OCI-LY1 (cell line): Measurements from ENCODE around the gene CCR7.

Source experiments
- H2AFZ ChIP-seq: fragments of 200-600 bp; sonication (generic), shearing (Covaris generic); 2 replicates; pipeline ENCODE4 v1.6.0; 2014; ENCODE audit warnings: antibody characterized with exemption, mild to moderate bottlenecking, low read length
- H3F3A ChIP-seq: fragments of 200-600 bp; sonication (generic), shearing (Covaris generic); 2 replicates; pipeline ENCODE4 v1.6.0; 2014; ENCODE audit warnings: mild to moderate bottlenecking, antibody characterized with exemption, low read length, moderate library complexity; ENCODE audit not compliant: insufficient read depth
- H3K27ac ChIP-seq: fragments of 200-600 bp; sonication (generic); 2 replicates; pipeline ENCODE4 v1.5.1; 2014; ENCODE audit warnings: low read length, mixed run types, mild to moderate bottlenecking, low read depth; ENCODE audit not compliant: poor library complexity, severe bottlenecking
- H3K27me3 ChIP-seq: fragments of 200-600 bp; sonication (generic); 2 replicates; pipeline ENCODE4 v1.6.0; 2014; ENCODE audit warnings: antibody characterized with exemption, mild to moderate bottlenecking, low read length, moderate library complexity; ENCODE audit not compliant: insufficient read depth
- H3K36me3 ChIP-seq: fragments of 200-600 bp; sonication (generic); 2 replicates; pipeline ENCODE4 v1.6.1; 2014; ENCODE audit warnings: mild to moderate bottlenecking, antibody characterized with exemption, low read length, moderate library complexity, mixed read lengths; ENCODE audit not compliant: insufficient read depth
- H3K4me1 ChIP-seq: fragments of 200-600 bp; sonication (generic); 2 replicates; pipeline ENCODE4 v1.5.1; 2014; ENCODE audit warnings: mild to moderate bottlenecking, low read length, moderate library complexity; ENCODE audit not compliant: insufficient read depth, severe bottlenecking
- H3K4me2 ChIP-seq: fragments of 200-600 bp; sonication (generic), shearing (Covaris generic); 2 replicates; pipeline ENCODE4 v1.6.1; 2014; ENCODE audit warnings: low read length
- H3K4me3 ChIP-seq: fragments of 200-600 bp; sonication (generic); 2 replicates; pipeline ENCODE4 v1.5.1; 2014; ENCODE audit warnings: low read length, low read depth, mild to moderate bottlenecking, mixed read lengths; ENCODE audit not compliant: poor library complexity, severe bottlenecking
- H3K79me2 ChIP-seq: fragments of 200-600 bp; shearing (Covaris generic); 2 replicates; pipeline ENCODE4 v1.6.1; 2016; ENCODE audit warnings: mixed run types, low read length, mixed read lengths; ENCODE audit not compliant: insufficient read depth
- H3K9ac ChIP-seq: fragments of 200-600 bp; sonication (generic), shearing (Covaris generic); 2 replicates; pipeline ENCODE4 v1.6.1; 2014; ENCODE audit warnings: mild to moderate bottlenecking, low read length, mixed read lengths
- H3K9me2 ChIP-seq: fragments of 200-600 bp; sonication (generic), shearing (Covaris generic); 2 replicates; pipeline ENCODE4 v1.6.1; 2014; ENCODE audit warnings: low read depth, mild to moderate bottlenecking, low read length, mixed read lengths
- H3K9me3 ChIP-seq: fragments of 200-600 bp; shearing (Covaris generic); 2 replicates; pipeline ENCODE4 v1.6.1; 2014; ENCODE audit warnings: low read length, mixed read lengths
- H4K20me1 ChIP-seq: fragments of 200-600 bp; sonication (generic), shearing (Covaris generic); 2 replicates; pipeline ENCODE4 v1.6.0; 2016; ENCODE audit warnings: mild to moderate bottlenecking, low read length; ENCODE audit not compliant: insufficient read depth
- EZH2 ChIP-seq: fragments of 200-600 bp; sonication (generic), shearing (Covaris generic); IDR thresholded peaks from 2 replicates; pipeline ENCODE4 v1.8.0; 2017; ENCODE audit warnings: borderline replicate concordance, mixed run types, mild to moderate bottlenecking, antibody characterized with exemption, low read length, moderate library complexity, mixed read lengths
- TF ChIP-seq, protein P1 (sequence below): fragments of 200-600 bp; sonication (generic), shearing (Covaris generic); IDR thresholded peaks from 2 replicates; pipeline ENCODE4 v1.5.1; 2017; ENCODE audit warnings: mild to moderate bottlenecking, antibody characterized with exemption, low read length, moderate library complexity, mixed read lengths

The CCR7 gene

GRCh38 chr17:40598301-40598618 lies 33.0 kb upstream of the CCR7 start:
- no peaks in the 10 kb centered on the region for H3K79me2 ChIP-seq
- H3K9me3 ChIP-seq: no peaks in the 10 kb centered on the region
- no peaks in the 10 kb centered on the region; the same call in 1 of the 2 replicates for H3K36me3 ChIP-seq
- no peak for TF ChIP-seq EZH2
- TF ChIP-seq, protein P1, sequence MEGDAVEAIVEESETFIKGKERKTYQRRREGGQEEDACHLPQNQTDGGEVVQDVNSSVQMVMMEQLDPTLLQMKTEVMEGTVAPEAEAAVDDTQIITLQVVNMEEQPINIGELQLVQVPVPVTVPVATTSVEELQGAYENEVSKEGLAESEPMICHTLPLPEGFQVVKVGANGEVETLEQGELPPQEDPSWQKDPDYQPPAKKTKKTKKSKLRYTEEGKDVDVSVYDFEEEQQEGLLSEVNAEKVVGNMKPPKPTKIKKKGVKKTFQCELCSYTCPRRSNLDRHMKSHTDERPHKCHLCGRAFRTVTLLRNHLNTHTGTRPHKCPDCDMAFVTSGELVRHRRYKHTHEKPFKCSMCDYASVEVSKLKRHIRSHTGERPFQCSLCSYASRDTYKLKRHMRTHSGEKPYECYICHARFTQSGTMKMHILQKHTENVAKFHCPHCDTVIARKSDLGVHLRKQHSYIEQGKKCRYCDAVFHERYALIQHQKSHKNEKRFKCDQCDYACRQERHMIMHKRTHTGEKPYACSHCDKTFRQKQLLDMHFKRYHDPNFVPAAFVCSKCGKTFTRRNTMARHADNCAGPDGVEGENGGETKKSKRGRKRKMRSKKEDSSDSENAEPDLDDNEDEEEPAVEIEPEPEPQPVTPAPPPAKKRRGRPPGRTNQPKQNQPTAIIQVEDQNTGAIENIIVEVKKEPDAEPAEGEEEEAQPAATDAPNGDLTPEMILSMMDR: no peak
- H3K4me1 ChIP-seq: peaks cover 36% of the 10 kb centered on the region
- no peaks in the 10 kb centered on the region for H4K20me1 ChIP-seq
- H3K9ac ChIP-seq: no peak overlapping the region
- no peaks in the 10 kb centered on the region for H3K27me3 ChIP-seq
- H2AFZ ChIP-seq: 0 out of 2 replicates have a peak overlapping the region, but pooled peaks have one; percentile 30
- no peaks in the 10 kb centered on the region for H3K9me2 ChIP-seq
- H3K4me3 ChIP-seq: peak overlapping the region; percentile 11
- H3F3A ChIP-seq: no peaks in the 10 kb centered on the region
- peak overlapping the region; percentile 67 for H3K27ac ChIP-seq
- H3K4me2 ChIP-seq: peak overlapping the region; percentile 38

GRCh38 chr17:40597556-40598300 lies 32.5 kb upstream of the CCR7 start:
- Histone ChIP-seq H3K4me2 (no peak overlapping the region), H3K4me3 (no peak overlapping the region), H3F3A (no peaks in the 10 kb centered on the region), H2AFZ (peak overlapping the region; percentile 30; the same call in 1 of the 2 replicates), H4K20me1 (no peaks in the 10 kb centered on the region), H3K9ac (no peak overlapping the region), H3K9me3 (no peaks in the 10 kb centered on the region), H3K9me2 (no peaks in the 10 kb centered on the region), H3K27ac (peak overlapping the region; percentile 67), H3K27me3 (no peaks in the 10 kb centered on the region), H3K4me1 (peaks cover 36% of the 10 kb centered on the region), H3K79me2 (no peaks in the 10 kb centered on the region), H3K36me3 (no peaks in the 10 kb centered on the region; the same call in 1 of the 2 replicates)
- no peak for TF ChIP-seq EZH2
- TF ChIP-seq, protein P1: no peak

DNA sequence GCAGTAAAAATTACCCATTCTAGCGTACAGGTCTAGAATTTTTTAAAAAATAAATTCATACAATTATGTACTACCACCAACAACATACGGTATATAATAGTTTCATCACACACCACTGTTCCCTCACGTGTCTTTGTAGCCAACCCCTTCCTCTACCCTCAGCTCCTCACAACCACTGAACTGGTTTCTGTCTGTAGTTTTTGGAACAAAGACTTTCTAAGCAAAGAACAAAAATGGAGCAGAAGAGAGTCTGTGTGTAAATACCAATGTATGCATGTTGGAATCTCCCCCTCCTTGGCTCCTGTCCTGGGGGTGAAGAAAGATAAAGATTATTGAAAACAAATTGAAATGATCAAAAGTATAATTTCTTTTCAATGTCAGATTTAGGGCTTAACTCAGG lies 31.9 kb upstream of the CCR7 start:
- TF ChIP-seq EZH2: no peak
- TF ChIP-seq, protein P1: no peak
- Histone ChIP-seq H3K36me3 (no peaks in the 10 kb centered on the region; the same call in 1 of the 2 replicates), H3K4me1 (peaks cover 36% of the 10 kb centered on the region), H3K9ac (no peak overlapping the region), H3K27me3 (no peaks in the 10 kb centered on the region), H3K4me2 (no peak overlapping the region), H3K79me2 (no peaks in the 10 kb centered on the region), H4K20me1 (no peaks in the 10 kb centered on the region), H2AFZ (no peak overlapping the region), H3K27ac (peak overlapping the region; percentile 67), H3F3A (no peaks in the 10 kb centered on the region), H3K4me3 (no peak overlapping the region), H3K9me3 (no peaks in the 10 kb centered on the region), H3K9me2 (no peaks in the 10 kb centered on the region)
